ENCODE results near the gene MYO10.
A peak's percentile ranks its signal among the peaks of the same experiment; 100 is the strongest.
"Not testable (repeated sequence)": the region's sequence is repeated elsewhere in the genome, so short reads cannot be mapped to it uniquely, and the experiment has no call there.

Gene MYO10

GRCh38 chr5:16936150-16936988 is at the start of gene MYO10:
Gene MYO10 (minus strand): TSS chr5:16936288. CDS start chr5:16935808, 480 bp downstream.
- no peak for FAIRE-seq
- DNase-seq (ENCODE audit: low spot score): peak; percentile 75

GRCh38 chr5:16985304-16985703 is 49.2 kb upstream of the MYO10 start:
- DNase-seq (ENCODE audit: low spot score); FAIRE-seq: not testable (repeated sequence)

GRCh38 chr5:16983972-16984371 is 47.9 kb upstream of the MYO10 start:
- no peak for DNase-seq (ENCODE audit: low spot score)
- no peak for FAIRE-seq

- DNase-seq (ENCODE audit: low spot score): peak; percentile 66
- FAIRE-seq: no peak
Observed at GRCh38 chr5:16983022-16983639, 47.0 kb upstream of the MYO10 start.

GRCh38 chr5:16981700-16982099 is 45.6 kb upstream of the MYO10 start:
- FAIRE-seq: no peak

GRCh38 chr5:16980983-16981382 is 44.9 kb upstream of the MYO10 start:
- DNase-seq (ENCODE audit: low spot score): no peak
- FAIRE-seq: no peak

More at GRCh38 chr5:16981700-16982099, 45.6 kb upstream of the MYO10 start:
- no peak for DNase-seq (ENCODE audit: low spot score)

- FAIRE-seq: no peak
- no peak for DNase-seq (ENCODE audit: low spot score)
Observed at GRCh38 chr5:16978296-16978695, 42.2 kb upstream of the MYO10 start.

- FAIRE-seq (no peak), DNase-seq (ENCODE audit: low spot score) (no peak)
Observed at GRCh38 chr5:16976625-16977008, 40.5 kb upstream of the MYO10 start.

GRCh38 chr5:16975950-16976624 is 40.0 kb upstream of the MYO10 start:
- FAIRE-seq (peak; percentile 61), DNase-seq (ENCODE audit: low spot score) (no peak)

- no peak for FAIRE-seq
- DNase-seq (ENCODE audit: low spot score): no peak
Observed at GRCh38 chr5:16974981-16975380, 38.9 kb upstream of the MYO10 start.

GRCh38 chr5:16970826-16971225 is 34.7 kb upstream of the MYO10 start:
- DNase-seq (ENCODE audit: low spot score): no peak
- FAIRE-seq: no peak

- FAIRE-seq (no peak), DNase-seq (ENCODE audit: low spot score) (no peak)
Observed at GRCh38 chr5:16970260-16970659, 34.2 kb upstream of the MYO10 start.

GRCh38 chr5:16965581-16965980 is 29.5 kb upstream of the MYO10 start:
- DNase-seq (ENCODE audit: low spot score): no peak
- FAIRE-seq: no peak

- DNase-seq (ENCODE audit: low spot score): no peak
- no peak for FAIRE-seq
Observed at GRCh38 chr5:16963821-16964220, 27.7 kb upstream of the MYO10 start.

- no peak for FAIRE-seq
- DNase-seq (ENCODE audit: low spot score): no peak
Observed at GRCh38 chr5:16961131-16961530, 25.0 kb upstream of the MYO10 start.

GRCh38 chr5:16957304-16958196 is 21.5 kb upstream of the MYO10 start:
- FAIRE-seq: peak; percentile 71
- DNase-seq (ENCODE audit: low spot score): peak; percentile 90

- DNase-seq (ENCODE audit: low spot score) (no peak), FAIRE-seq (no peak)
Observed at GRCh38 chr5:16953729-16954128, 17.6 kb upstream of the MYO10 start.

GRCh38 chr5:16952968-16953671 is 17.0 kb upstream of the MYO10 start:
- FAIRE-seq (no peak), DNase-seq (ENCODE audit: low spot score) (peak; percentile 47)

GRCh38 chr5:16946725-16947124 is 10.6 kb upstream of the MYO10 start:
- DNase-seq (ENCODE audit: low spot score): no peak
- FAIRE-seq: no peak

- FAIRE-seq (no peak), DNase-seq (ENCODE audit: low spot score) (no peak)
Observed at GRCh38 chr5:16944816-16945562, 8.9 kb upstream of the MYO10 start.
